ENCODE results near the gene CEP85L.
A peak's percentile ranks its signal among the peaks of the same experiment; 100 is the strongest.

Gene CEP85L

DNA sequence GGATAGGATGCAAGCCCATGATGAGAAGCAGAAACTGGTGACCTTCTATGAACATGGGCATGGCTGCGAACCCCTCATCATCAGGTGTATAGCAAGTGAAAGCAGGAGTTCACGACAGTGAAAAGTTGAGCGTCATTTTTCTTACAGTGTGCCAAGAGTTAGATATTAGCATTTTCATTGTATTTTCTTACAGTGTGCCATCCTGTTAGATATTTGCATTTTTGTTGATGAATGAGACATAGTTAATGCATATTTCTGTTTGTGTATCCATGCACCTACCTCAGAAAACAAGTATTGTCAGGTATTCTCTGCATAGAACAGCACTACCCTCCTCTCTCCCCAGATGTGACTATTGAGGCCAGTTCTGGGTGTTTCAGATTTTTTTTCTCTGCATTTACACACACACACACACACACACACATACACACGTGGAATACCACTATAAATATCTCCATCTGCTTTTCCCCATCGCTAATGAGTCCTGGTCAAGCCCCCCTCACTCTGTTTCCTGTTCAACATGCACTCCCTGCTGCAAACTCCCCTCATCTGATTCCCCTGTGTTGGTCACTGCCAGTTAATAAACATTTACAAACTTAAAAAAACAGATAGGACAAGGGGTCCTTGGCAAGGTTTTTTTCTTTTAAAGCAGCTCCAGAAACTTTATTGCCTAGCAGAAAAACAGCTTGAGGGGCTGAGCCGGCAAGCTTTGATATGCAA is 61.6 kb downstream of the CEP85L start:
- no peak for DNase-seq
- in situ Hi-C loops (cut with HindIII; ENCODE audit: low pct_ligation_motif_present, low pct_unique_long_range_greater_than_20kb, low sequenced_read_pairs) = no loop called here

- no peak for DNase-seq
- in situ Hi-C loops (cut with HindIII; ENCODE audit: low pct_ligation_motif_present, low pct_unique_long_range_greater_than_20kb, low sequenced_read_pairs) = no loop called here
Measured at GRCh38 chr6:118589186-118589585, 62.2 kb downstream of the CEP85L start.

DNA sequence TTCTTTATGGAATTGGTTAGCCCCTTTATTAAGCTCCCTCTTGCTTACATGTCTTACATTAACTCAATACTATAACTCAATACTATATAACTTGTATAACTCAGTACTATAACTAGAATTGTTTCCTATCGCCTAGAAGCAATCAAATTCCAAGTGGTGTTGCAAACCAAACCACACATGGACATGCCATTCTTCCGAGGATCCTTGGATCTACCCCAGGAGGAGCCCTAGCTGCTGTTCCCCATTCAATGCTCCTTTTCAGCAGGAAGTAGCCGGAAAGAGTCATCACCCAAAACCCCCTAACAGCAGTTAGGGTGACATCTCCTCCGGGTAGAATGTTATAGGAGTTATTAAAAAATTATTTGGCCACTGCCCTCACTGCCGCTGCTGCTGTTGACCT is 62.8 kb downstream of the CEP85L start:
- in situ Hi-C loops (cut with HindIII; ENCODE audit: low pct_ligation_motif_present, low pct_unique_long_range_greater_than_20kb, low sequenced_read_pairs) = no loop called here
- no peak for DNase-seq

DNA sequence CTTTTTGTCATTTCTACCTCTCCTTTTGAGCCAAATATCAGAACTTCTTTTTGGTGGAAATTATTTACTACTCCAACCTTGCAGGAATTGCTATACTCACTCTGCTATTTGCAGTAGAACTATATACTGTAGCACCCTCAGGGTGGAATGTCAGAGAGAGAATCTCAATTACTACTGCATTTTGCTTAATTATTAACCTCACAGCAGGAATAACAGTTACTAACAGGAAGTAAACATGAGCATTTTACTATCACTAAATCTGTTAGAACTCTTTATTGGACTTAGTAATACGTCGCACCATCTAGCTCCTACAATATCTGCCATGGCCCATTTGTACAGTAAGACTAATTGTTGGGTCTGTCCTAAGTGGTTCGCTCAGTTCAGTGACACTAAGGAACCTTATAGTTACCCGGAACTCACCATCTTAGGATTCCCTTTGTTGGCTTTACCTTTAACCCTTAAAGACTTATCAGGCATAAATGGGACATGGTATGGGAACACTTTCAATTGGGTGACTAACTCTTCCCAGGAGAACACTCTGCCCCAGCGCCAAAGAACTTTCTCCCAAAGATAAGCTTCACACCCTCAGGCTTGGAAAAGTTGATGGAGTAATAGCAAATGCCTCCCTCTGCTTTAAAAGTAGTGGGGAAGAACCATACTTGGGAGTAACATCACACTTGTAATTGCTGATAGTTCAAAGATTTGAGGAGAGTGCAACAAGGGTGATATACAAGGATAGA is 64.5 kb downstream of the CEP85L start:
- no peak for DNase-seq
- in situ Hi-C loops (cut with HindIII; ENCODE audit: low pct_ligation_motif_present, low pct_unique_long_range_greater_than_20kb, low sequenced_read_pairs) = no loop called here

DNA sequence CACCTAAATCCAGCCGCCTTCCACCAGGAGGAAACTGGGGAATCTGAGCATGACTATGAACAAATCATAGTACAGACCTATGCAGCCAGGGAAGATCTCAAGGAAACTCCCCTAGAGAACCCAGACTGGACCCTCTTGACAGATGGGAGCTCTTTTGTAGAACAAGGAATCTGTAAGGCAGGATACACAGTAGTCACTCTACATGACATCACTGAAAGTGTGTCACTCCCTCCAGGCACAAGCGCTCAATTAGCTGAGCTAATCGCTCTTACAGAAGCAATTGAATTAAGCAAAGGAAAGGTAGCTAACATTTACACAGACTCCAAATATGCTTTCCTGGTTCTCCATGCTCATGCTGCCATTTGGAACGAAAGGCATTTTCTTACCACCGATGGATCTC is 66.5 kb downstream of the CEP85L start:
- no peak for DNase-seq
- in situ Hi-C loops (cut with HindIII; ENCODE audit: low pct_ligation_motif_present, low pct_unique_long_range_greater_than_20kb, low sequenced_read_pairs) = no loop called here

DNA sequence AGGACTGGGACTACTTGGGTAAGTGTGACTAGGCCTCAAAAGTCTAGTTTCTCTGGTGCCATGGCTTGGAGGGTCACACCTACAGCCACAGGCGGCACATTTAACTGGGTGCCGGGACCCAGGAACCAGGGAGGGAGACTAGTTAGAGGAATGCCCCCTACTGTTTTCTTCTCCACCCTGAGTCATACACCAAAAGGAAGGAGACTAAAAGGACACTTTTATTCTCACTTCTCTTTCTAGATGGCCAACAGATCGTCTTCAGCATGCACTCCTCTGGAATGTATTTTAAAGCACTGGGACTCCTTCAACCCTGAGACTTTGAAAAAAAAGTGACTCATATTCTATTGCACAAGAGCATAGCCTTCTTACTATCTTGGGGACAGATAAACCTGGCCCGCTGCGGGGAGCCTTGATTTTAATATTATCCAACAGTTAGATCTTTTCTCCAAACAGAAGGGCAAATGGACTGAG is 69.9 kb downstream of the CEP85L start:
- in situ Hi-C loops (cut with HindIII; ENCODE audit: low pct_ligation_motif_present, low pct_unique_long_range_greater_than_20kb, low sequenced_read_pairs) = no loop called here
- peak; percentile 22 for DNase-seq

- in situ Hi-C loops (cut with HindIII; ENCODE audit: low pct_ligation_motif_present, low pct_unique_long_range_greater_than_20kb, low sequenced_read_pairs) = no loop called here
- DNase-seq = peak; percentile 63
Measured at GRCh38 chr6:118580585-118581419, 70.6 kb downstream of the CEP85L start.

- in situ Hi-C loops (cut with HindIII; ENCODE audit: low pct_ligation_motif_present, low pct_unique_long_range_greater_than_20kb, low sequenced_read_pairs) = no loop called here
- DNase-seq = no peak
Measured at GRCh38 chr6:118579786-118580185, 71.6 kb downstream of the CEP85L start.

GRCh38 chr6:118578617-118579016 is 72.8 kb downstream of the CEP85L start:
- in situ Hi-C loops (cut with HindIII; ENCODE audit: low pct_ligation_motif_present, low pct_unique_long_range_greater_than_20kb, low sequenced_read_pairs) = no loop called here
- no peak for DNase-seq

- in situ Hi-C loops (cut with HindIII; ENCODE audit: low pct_ligation_motif_present, low pct_unique_long_range_greater_than_20kb, low sequenced_read_pairs) = no loop called here
- no peak for DNase-seq
Measured at GRCh38 chr6:118577972-118578371, 73.4 kb downstream of the CEP85L start.

GRCh38 chr6:118574051-118574865 is 77.1 kb downstream of the CEP85L start:
- in situ Hi-C loops (cut with HindIII; ENCODE audit: low pct_ligation_motif_present, low pct_unique_long_range_greater_than_20kb, low sequenced_read_pairs) = no loop called here
- peak; percentile 4 for DNase-seq

DNA sequence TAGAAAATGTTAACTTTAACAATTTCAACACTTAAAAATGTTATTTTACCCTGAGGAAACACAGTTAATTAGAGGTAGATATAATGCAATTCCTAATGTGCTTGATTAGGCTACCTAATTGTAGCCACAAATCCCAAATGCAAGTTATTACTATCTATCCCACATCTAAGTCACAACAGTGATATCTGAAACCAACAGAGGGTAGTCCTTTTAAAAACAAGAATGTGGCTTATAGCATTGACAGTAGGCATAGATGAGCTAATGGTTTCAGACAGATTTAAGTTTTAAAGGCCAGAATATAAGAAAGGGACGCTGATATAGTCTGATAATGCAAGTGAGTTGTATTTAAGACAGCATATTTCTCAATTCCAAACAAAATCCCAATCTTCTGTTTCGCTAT is 80.3 kb downstream of the CEP85L start:
- in situ Hi-C loops (cut with HindIII; ENCODE audit: low pct_ligation_motif_present, low pct_unique_long_range_greater_than_20kb, low sequenced_read_pairs) = no loop called here
- no peak for DNase-seq

DNA sequence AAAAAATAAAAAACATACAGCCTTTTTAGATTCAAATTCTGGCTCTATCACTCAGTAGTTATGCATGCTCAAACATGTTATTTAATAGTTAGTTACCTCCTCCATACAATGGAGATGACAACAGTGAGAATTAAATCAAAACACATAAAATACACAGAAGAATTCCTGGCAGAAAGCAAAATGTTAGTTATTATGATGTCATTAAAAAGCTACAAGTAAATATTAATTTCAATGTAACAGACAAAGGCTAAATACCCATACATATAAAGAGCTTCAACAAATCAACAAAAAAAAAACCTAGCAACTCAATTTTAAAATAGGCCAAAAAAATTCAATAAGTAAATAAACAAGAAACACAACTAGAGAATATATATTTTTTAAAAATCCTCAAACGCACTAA is 81.9 kb downstream of the CEP85L start:
- in situ Hi-C loops (cut with HindIII; ENCODE audit: low pct_ligation_motif_present, low pct_unique_long_range_greater_than_20kb, low sequenced_read_pairs) = no loop called here
- DNase-seq = no peak

GRCh38 chr6:118567974-118568373 is 83.4 kb downstream of the CEP85L start:
- in situ Hi-C loops (cut with HindIII; ENCODE audit: low pct_ligation_motif_present, low pct_unique_long_range_greater_than_20kb, low sequenced_read_pairs) = no loop called here
- DNase-seq = no peak

GRCh38 chr6:118565311-118565960 is 86.0 kb downstream of the CEP85L start:
- in situ Hi-C loops (cut with HindIII; ENCODE audit: low pct_ligation_motif_present, low pct_unique_long_range_greater_than_20kb, low sequenced_read_pairs) = no loop called here
- peak; percentile 56 for DNase-seq

GRCh38 chr6:118562959-118563358 is 88.4 kb downstream of the CEP85L start:
- in situ Hi-C loops (cut with HindIII; ENCODE audit: low pct_ligation_motif_present, low pct_unique_long_range_greater_than_20kb, low sequenced_read_pairs) = no loop called here
- peak; percentile 29 for DNase-seq

DNA sequence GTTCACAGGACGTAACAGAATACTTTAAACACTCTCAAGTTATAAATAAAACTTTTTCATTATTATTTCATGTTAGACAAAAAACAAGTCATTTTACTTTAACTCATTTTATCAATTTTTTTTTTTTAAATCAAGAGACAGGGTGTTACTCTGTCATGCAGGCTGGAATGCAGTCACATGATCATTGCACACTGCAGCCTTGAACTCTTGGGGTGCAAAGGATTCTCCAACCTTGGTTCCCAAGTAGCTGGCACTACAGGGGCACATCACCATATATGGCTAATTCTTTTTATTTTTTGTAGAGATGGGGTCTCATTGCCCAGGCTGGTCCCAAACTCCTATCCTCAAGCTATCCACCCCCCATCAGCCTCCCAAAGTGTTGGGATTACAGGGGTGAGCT is 89.1 kb downstream of the CEP85L start:
- in situ Hi-C loops (cut with HindIII; ENCODE audit: low pct_ligation_motif_present, low pct_unique_long_range_greater_than_20kb, low sequenced_read_pairs) = no loop called here
- no peak for DNase-seq

DNA sequence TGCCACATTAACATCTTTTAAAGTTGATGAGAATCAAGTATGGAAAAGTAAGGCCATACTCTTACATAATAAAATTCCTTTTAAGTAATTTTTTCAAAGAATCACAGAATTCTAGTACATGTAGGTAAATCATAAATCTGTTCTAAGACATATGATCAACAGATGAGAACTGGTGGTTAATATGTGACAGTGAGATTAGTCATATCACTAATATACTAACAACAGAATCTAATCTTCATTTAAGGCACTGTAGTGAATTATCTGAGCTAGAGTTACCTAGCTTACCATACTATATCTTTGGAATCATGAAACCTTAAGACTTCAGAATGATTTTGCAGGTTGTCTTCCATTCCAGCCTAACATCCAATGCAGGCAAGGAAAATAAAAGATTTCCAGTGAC is 91.7 kb downstream of the CEP85L start:
- DNase-seq = no peak
- in situ Hi-C loops (cut with HindIII; ENCODE audit: low pct_ligation_motif_present, low pct_unique_long_range_greater_than_20kb, low sequenced_read_pairs) = no loop called here

Data from ACHN (cell line).